DOHH2 (cell line): Measurements from ENCODE around the gene BANK1.

Experiments
- H3F3A ChIP-seq: fragments of 200-600 bp; sonication (generic), shearing (Covaris generic); 2 replicates; pipeline ENCODE4 v1.6.0; 2016; ENCODE audit warnings: antibody characterized with exemption, mild to moderate bottlenecking; ENCODE audit not compliant: control insufficient read depth, insufficient read depth
- H3K27ac ChIP-seq: fragments of 200-600 bp; sonication (generic); 2 replicates; pipeline ENCODE4 v1.5.1; 2014; ENCODE audit warnings: low read depth, mild to moderate bottlenecking, low read length, moderate library complexity
- H3K27me3 ChIP-seq: fragments of 200-600 bp; sonication (generic); 2 replicates; pipeline ENCODE4 v1.6.1; 2014; ENCODE audit warnings: mild to moderate bottlenecking, low read length, mixed read lengths; ENCODE audit not compliant: control insufficient read depth
- H3K36me3 ChIP-seq: fragments of 200-600 bp; sonication (generic); 2 replicates; pipeline ENCODE4 v1.6.1; 2014; ENCODE audit warnings: mild to moderate bottlenecking, low read length, moderate library complexity, mixed read lengths; ENCODE audit not compliant: control insufficient read depth
- H3K4me1 ChIP-seq: fragments of 200-600 bp; sonication (generic); 2 replicates; pipeline ENCODE4 v1.6.1; 2014; ENCODE audit warnings: mild to moderate bottlenecking, low read length, mixed read lengths; ENCODE audit not compliant: control insufficient read depth
- H3K4me2 ChIP-seq: fragments of 200-600 bp; sonication (generic); 2 replicates; pipeline ENCODE4 v1.6.0; 2014; ENCODE audit warnings: mild to moderate bottlenecking, low read length, moderate library complexity
- H3K4me3 ChIP-seq: fragments of 200-600 bp; sonication (generic); 2 replicates; pipeline ENCODE4 v1.5.1; 2014; ENCODE audit warnings: mild to moderate bottlenecking, low read length, mixed read lengths
- H3K79me2 ChIP-seq: fragments of 200-600 bp; sonication (generic); 2 replicates; pipeline ENCODE4 v1.6.1; 2014; ENCODE audit warnings: mild to moderate bottlenecking, low read length, mixed read lengths; ENCODE audit not compliant: control insufficient read depth
- H3K9me2 ChIP-seq: fragments of 200-600 bp; sonication (generic); replicated peaks from 2 replicates; pipeline ENCODE4 v1.6.1; 2014; ENCODE audit warnings: mild to moderate bottlenecking, low read length, mixed read lengths; ENCODE audit not compliant: control insufficient read depth
- H3K9me3 ChIP-seq: fragments of 200-600 bp; sonication (generic); 2 replicates; pipeline ENCODE4 v1.6.1; 2014; ENCODE audit warnings: antibody characterized with exemption, low read length, mixed read lengths; ENCODE audit not compliant: control insufficient read depth, insufficient read depth
- H4K20me1 ChIP-seq: fragments of 200-600 bp; sonication (generic); 2 replicates; pipeline ENCODE4 v1.6.0; 2014; ENCODE audit warnings: low read depth, mild to moderate bottlenecking, antibody characterized with exemption, low read length, moderate library complexity; ENCODE audit not compliant: control insufficient read depth, insufficient read depth
- CTCF ChIP-seq: fragments of 200-600 bp; sonication (generic); IDR thresholded peaks from one replicate; pipeline ENCODE4 v1.5.1; 2014; ENCODE audit warnings: antibody characterized with exemption, mild to moderate bottlenecking, low read depth, low read length; ENCODE audit not compliant: poor library complexity, severe bottlenecking
- EZH2phosphoT487 ChIP-seq: fragments of 200-600 bp; sonication (generic); IDR thresholded peaks from 2 replicates; pipeline ENCODE4 v1.6.1; 2017; ENCODE audit warnings: borderline replicate concordance, mild to moderate bottlenecking, antibody characterized with exemption, low read length, moderate library complexity, mixed read lengths

The BANK1 gene

GRCh38 chr4:101983835-101984234, 193.3 kb downstream of the BANK1 start:
- Histone ChIP-seq H3K36me3 (no peaks in the 10 kb centered on the region), H3K4me2 (no peak overlapping the region), H3K27ac (no peak overlapping the region), H3F3A (no peaks in the 10 kb centered on the region), H3K9me3 (no peaks in the 10 kb centered on the region), H3K9me2 (no peaks in the 10 kb centered on the region), H3K4me3 (no peak overlapping the region), H3K27me3 (no peaks in the 10 kb centered on the region), H3K4me1 (no peaks in the 10 kb centered on the region), H4K20me1 (no peaks in the 10 kb centered on the region), H3K79me2 (no peaks in the 10 kb centered on the region)
- TF ChIP-seq CTCF (no peak), EZH2phosphoT487 (no peak)

GRCh38 chr4:101987623-101988243, 197.2 kb downstream of the BANK1 start:
- H3F3A ChIP-seq: no peaks in the 10 kb centered on the region
- H3K27ac ChIP-seq: no peak overlapping the region
- no peaks in the 10 kb centered on the region for H3K4me1 ChIP-seq
- no peaks in the 10 kb centered on the region for H3K36me3 ChIP-seq
- no peaks in the 10 kb centered on the region for H3K9me2 ChIP-seq
- no peak overlapping the region for H3K4me2 ChIP-seq
- H4K20me1 ChIP-seq: no peaks in the 10 kb centered on the region
- no peaks in the 10 kb centered on the region for H3K27me3 ChIP-seq
- no peaks in the 10 kb centered on the region for H3K79me2 ChIP-seq
- H3K9me3 ChIP-seq: no peaks in the 10 kb centered on the region
- no peak overlapping the region for H3K4me3 ChIP-seq
- TF ChIP-seq CTCF (no peak), EZH2phosphoT487 (no peak)

GRCh38 chr4:101989551-101989950, 199.0 kb downstream of the BANK1 start:
- Histone ChIP-seq H3K27ac (no peak overlapping the region), H3K4me2 (no peak overlapping the region), H3K9me2 (no peaks in the 10 kb centered on the region), H4K20me1 (no peaks in the 10 kb centered on the region), H3K4me3 (no peak overlapping the region), H3F3A (no peaks in the 10 kb centered on the region), H3K4me1 (no peaks in the 10 kb centered on the region), H3K79me2 (no peaks in the 10 kb centered on the region), H3K27me3 (no peaks in the 10 kb centered on the region), H3K9me3 (no peaks in the 10 kb centered on the region), H3K36me3 (no peaks in the 10 kb centered on the region)
- TF ChIP-seq EZH2phosphoT487 (no peak), CTCF (no peak)
